ENCODE results near the gene PLEKHG5. TPM values are rescaled to one million over a fixed set of nuclear protein-coding genes. Genes with fewer than 3 reads are reported as not detected.

Gene PLEKHG5
- total and polyA plus RNA-seq, 2 donors (not counting 1 experiment from before 2014, with no cell fraction given): 0.13 to 0.20 TPM

GRCh38 chr1:6464514-6464836, 27.0 kb downstream of the PLEKHG5 start:
- no peak overlapping the region for H2AFZ ChIP-seq (ENCODE audit: insufficient read depth, low read depth, low read length, poor library complexity, severe bottlenecking)
- H3K9me3 Mint-ChIP-seq (ENCODE audit: insufficient read depth): no peaks in the 10 kb centered on the region
- ATAC-seq (ENCODE audit: low read depth) (no peak), DNase-seq (no peak)
- H3K27me3 ChIP-seq (replicated peaks in 1 of 4; ENCODE audit: control extremely low read depth in 1 of 4, control insufficient read depth in 3 of 4, insufficient read depth in 4 of 4, low read length in 3 of 4): peaks cover 0 to 43% (median 19%) of the 10 kb centered on the region in 4 experiments
- whole genome bisulfite sequencing (ENCODE audit: insufficient coverage): 94% methylated on average over 7 of the region's 7 CpGs
- H3K27ac ChIP-seq (ENCODE audit: low read length in 2 of 2): no peak overlapping the region
- peaks cover 31% of the 10 kb centered on the region for H3K27me3 Mint-ChIP-seq
- no peak overlapping the region for H3K4me3 Mint-ChIP-seq
- no peaks in the 10 kb centered on the region for H4K20me1 ChIP-seq (ENCODE audit: control insufficient read depth, insufficient read depth, low read length, poor library complexity, severe bottlenecking)
- TF ChIP-seq EZH2 (IDR thresholded peaks at IDR 0.05; ENCODE audit: borderline replicate concordance, insufficient read depth, low read depth, low read length, poor library complexity, severe bottlenecking) (no peak), CTCF (IDR thresholded peaks at IDR 0.05) (no peak)
- no peak overlapping the region for H3K4me3 ChIP-seq (ENCODE audit: control extremely low read depth in 1 of 5, extremely low read depth in 1 of 5, insufficient read depth in 1 of 5, low read depth in 2 of 5, low read length in 4 of 5)
- peaks cover 16 to 25% of the 10 kb centered on the region in 2 donors for H3K4me1 ChIP-seq (ENCODE audit: control insufficient read depth in 2 of 2, insufficient read depth in 2 of 2, low read length in 2 of 2)
- no peaks in the 10 kb centered on the region for H3K36me3 ChIP-seq (replicated peaks in 1 of 2; ENCODE audit: control extremely low read depth in 1 of 2, control insufficient read depth in 1 of 2, extremely low read depth in 1 of 2, insufficient read depth in 2 of 2, low read length in 1 of 2)
- H3K9ac ChIP-seq (ENCODE audit: low read length): no peak overlapping the region
- intact Hi-C loops (cut with micrococcal nuclease): no loop called here
- H3K4me2 ChIP-seq (replicated peaks; ENCODE audit: low read depth, low read length, poor library complexity, severe bottlenecking): no peak overlapping the region
- ChIA-PET CTCF (interaction anchor here (1.3 kb wide), 1 partner anchor 22 kb away, joined by 3 read pairs; no protein-coding TSS in a partner anchor), POLR2A (no interaction called here)
- no peaks in the 10 kb centered on the region for H3K79me2 ChIP-seq (ENCODE audit: control insufficient read depth, insufficient read depth, low read length)
- H3K4me1 Mint-ChIP-seq: peaks cover 20% of the 10 kb centered on the region
- H3K27ac Mint-ChIP-seq: no peak overlapping the region
- no peaks in the 10 kb centered on the region for H3K9me3 ChIP-seq (ENCODE audit: control extremely low read depth in 1 of 3, control insufficient read depth in 2 of 3, insufficient read depth in 1 of 3, low read length in 2 of 3)

- CTCF ChIA-PET: interaction anchor here (1.3 kb wide), 1 partner anchor 23 kb away, joined by 3 read pairs; no protein-coding TSS in a partner anchor
- H3K4me3 Mint-ChIP-seq: no peak overlapping the region
- H3K27ac ChIP-seq (ENCODE audit: low read length in 2 of 2): no peak overlapping the region
- no peak for TF ChIP-seq EZH2 (IDR thresholded peaks at IDR 0.05; ENCODE audit: borderline replicate concordance, insufficient read depth, low read depth, low read length, poor library complexity, severe bottlenecking)
- no peak for TF ChIP-seq CTCF (IDR thresholded peaks at IDR 0.05)
- DNase-seq (no peak), ATAC-seq (ENCODE audit: low read depth) (no peak)
- no peaks in the 10 kb centered on the region for H3K9me3 ChIP-seq (ENCODE audit: control extremely low read depth in 1 of 3, control insufficient read depth in 2 of 3, insufficient read depth in 1 of 3, low read length in 2 of 3)
- peaks cover 16 to 25% of the 10 kb centered on the region in 2 donors for H3K4me1 ChIP-seq (ENCODE audit: control insufficient read depth in 2 of 2, insufficient read depth in 2 of 2, low read length in 2 of 2)
- H3K79me2 ChIP-seq (ENCODE audit: control insufficient read depth, insufficient read depth, low read length): no peaks in the 10 kb centered on the region
- peaks cover 21% of the 10 kb centered on the region for H3K4me1 Mint-ChIP-seq
- WGBS (ENCODE audit: insufficient coverage): no CpG with 5 or more reads among the region's 1 CpG
- no peak overlapping the region for H3K27ac Mint-ChIP-seq
- no peak overlapping the region for H2AFZ ChIP-seq (ENCODE audit: insufficient read depth, low read depth, low read length, poor library complexity, severe bottlenecking)
- H3K4me2 ChIP-seq (replicated peaks; ENCODE audit: low read depth, low read length, poor library complexity, severe bottlenecking): no peak overlapping the region
- H3K36me3 ChIP-seq (replicated peaks in 1 of 2; ENCODE audit: control extremely low read depth in 1 of 2, control insufficient read depth in 1 of 2, extremely low read depth in 1 of 2, insufficient read depth in 2 of 2, low read length in 1 of 2): no peaks in the 10 kb centered on the region
- H3K4me3 ChIP-seq (ENCODE audit: control extremely low read depth in 1 of 5, extremely low read depth in 1 of 5, insufficient read depth in 1 of 5, low read depth in 2 of 5, low read length in 4 of 5): no peak overlapping the region
- H3K27me3 ChIP-seq (replicated peaks in 1 of 4; ENCODE audit: control extremely low read depth in 1 of 4, control insufficient read depth in 3 of 4, insufficient read depth in 4 of 4, low read length in 3 of 4): peaks cover 0 to 44% (median 19%) of the 10 kb centered on the region in 4 experiments
- H3K9me3 Mint-ChIP-seq (ENCODE audit: insufficient read depth): no peaks in the 10 kb centered on the region
- no peaks in the 10 kb centered on the region for H4K20me1 ChIP-seq (ENCODE audit: control insufficient read depth, insufficient read depth, low read length, poor library complexity, severe bottlenecking)
- H3K9ac ChIP-seq (ENCODE audit: low read length): no peak overlapping the region
- H3K27me3 Mint-ChIP-seq: peaks cover 34% of the 10 kb centered on the region
- POLR2A ChIA-PET: no interaction called here
- intact Hi-C loops (cut with micrococcal nuclease): no loop called here
Measured at GRCh38 chr1:6463120-6463412, 28.4 kb downstream of the PLEKHG5 start.

Data from B cell (primary cell).